HG03442 (cell line): ENCODE data around the gene MGRN1.

Experiments used
- ATAC-seq: cut with Tn5 transposase; IDR thresholded peaks from one replicate; pipeline ENCODE4 v1.9.1; 2021; ENCODE audit warnings: mild to moderate bottlenecking, moderate library complexity; ENCODE audit not compliant: unreplicated experiment

MGRN1 gene

GRCh38 chr16:4695473-4696171 lies 71.0 kb downstream of the MGRN1 start:
- ATAC-seq = no peak

GRCh38 chr16:4696172-4696904 lies 71.7 kb downstream of the MGRN1 start:
- no peak for ATAC-seq

- no peak for ATAC-seq
These were observed 72.5 kb downstream of the MGRN1 start for GRCh38 chr16:4696905-4697847.

- ATAC-seq = no peak
These were observed 73.2 kb downstream of the MGRN1 start for GRCh38 chr16:4697848-4698291.

GRCh38 chr16:4698321-4699045 lies 73.9 kb downstream of the MGRN1 start:
- no peak for ATAC-seq

- ATAC-seq = no peak
These were observed 74.5 kb downstream of the MGRN1 start for GRCh38 chr16:4699046-4699556.

- no peak for ATAC-seq
These were observed 75.9 kb downstream of the MGRN1 start for GRCh38 chr16:4700380-4700996.

- no peak for ATAC-seq
These were observed 76.5 kb downstream of the MGRN1 start for GRCh38 chr16:4700997-4701743.

- ATAC-seq = no peak
These were observed 77.3 kb downstream of the MGRN1 start for GRCh38 chr16:4701791-4702465.

- no peak for ATAC-seq
These were observed 77.8 kb downstream of the MGRN1 start for GRCh38 chr16:4702466-4702808.

- no peak for ATAC-seq
These were observed 79.3 kb downstream of the MGRN1 start for GRCh38 chr16:4703906-4704305.

GRCh38 chr16:4704491-4704890 lies 79.9 kb downstream of the MGRN1 start:
- ATAC-seq = no peak

GRCh38 chr16:4704913-4705312 lies 80.3 kb downstream of the MGRN1 start:
- no peak for ATAC-seq

- ATAC-seq = no peak
These were observed 82.2 kb downstream of the MGRN1 start for GRCh38 chr16:4706871-4707270.

GRCh38 chr16:4709481-4709880 lies 84.9 kb downstream of the MGRN1 start:
- no peak for ATAC-seq

GRCh38 chr16:4713663-4714501 lies 89.3 kb downstream of the MGRN1 start:
- no peak for ATAC-seq

GRCh38 chr16:4714996-4715395 lies 90.4 kb downstream of the MGRN1 start:
- no peak for ATAC-seq

GRCh38 chr16:4718466-4718865 lies 93.8 kb downstream of the MGRN1 start:
- no peak for ATAC-seq
